ENCODE results near the gene EIF4G3.

The EIF4G3 gene

GRCh38 chr1:21045351-21045750 lies 131.3 kb downstream of the EIF4G3 start:
- TF ChIP-seq FOXP2 (optimal IDR thresholded peaks at IDR 0.05; ENCODE audit: borderline replicate concordance, extremely low read depth, extremely low read length, insufficient read depth) (no peak), POLR2AphosphoS5 (IDR thresholded peaks at IDR 0.05; ENCODE audit: low read depth, low read length) (no peak), SIN3A (IDR thresholded peaks at IDR 0.05; ENCODE audit: borderline replicate concordance, insufficient read depth, low read length) (no peak), TAF1 (IDR thresholded peaks at IDR 0.05; ENCODE audit: borderline replicate concordance, insufficient read depth, low read length) (no peak)
- TF ChIP-seq, protein P1, sequence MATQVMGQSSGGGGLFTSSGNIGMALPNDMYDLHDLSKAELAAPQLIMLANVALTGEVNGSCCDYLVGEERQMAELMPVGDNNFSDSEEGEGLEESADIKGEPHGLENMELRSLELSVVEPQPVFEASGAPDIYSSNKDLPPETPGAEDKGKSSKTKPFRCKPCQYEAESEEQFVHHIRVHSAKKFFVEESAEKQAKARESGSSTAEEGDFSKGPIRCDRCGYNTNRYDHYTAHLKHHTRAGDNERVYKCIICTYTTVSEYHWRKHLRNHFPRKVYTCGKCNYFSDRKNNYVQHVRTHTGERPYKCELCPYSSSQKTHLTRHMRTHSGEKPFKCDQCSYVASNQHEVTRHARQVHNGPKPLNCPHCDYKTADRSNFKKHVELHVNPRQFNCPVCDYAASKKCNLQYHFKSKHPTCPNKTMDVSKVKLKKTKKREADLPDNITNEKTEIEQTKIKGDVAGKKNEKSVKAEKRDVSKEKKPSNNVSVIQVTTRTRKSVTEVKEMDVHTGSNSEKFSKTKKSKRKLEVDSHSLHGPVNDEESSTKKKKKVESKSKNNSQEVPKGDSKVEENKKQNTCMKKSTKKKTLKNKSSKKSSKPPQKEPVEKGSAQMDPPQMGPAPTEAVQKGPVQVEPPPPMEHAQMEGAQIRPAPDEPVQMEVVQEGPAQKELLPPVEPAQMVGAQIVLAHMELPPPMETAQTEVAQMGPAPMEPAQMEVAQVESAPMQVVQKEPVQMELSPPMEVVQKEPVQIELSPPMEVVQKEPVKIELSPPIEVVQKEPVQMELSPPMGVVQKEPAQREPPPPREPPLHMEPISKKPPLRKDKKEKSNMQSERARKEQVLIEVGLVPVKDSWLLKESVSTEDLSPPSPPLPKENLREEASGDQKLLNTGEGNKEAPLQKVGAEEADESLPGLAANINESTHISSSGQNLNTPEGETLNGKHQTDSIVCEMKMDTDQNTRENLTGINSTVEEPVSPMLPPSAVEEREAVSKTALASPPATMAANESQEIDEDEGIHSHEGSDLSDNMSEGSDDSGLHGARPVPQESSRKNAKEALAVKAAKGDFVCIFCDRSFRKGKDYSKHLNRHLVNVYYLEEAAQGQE (IDR thresholded peaks at IDR 0.05; ENCODE audit: insufficient read depth in 1 of 2, low read depth in 2 of 2, low read length in 2 of 2), result no peak

- TF ChIP-seq TAF1 (IDR thresholded peaks at IDR 0.05; ENCODE audit: borderline replicate concordance, insufficient read depth, low read length) (no peak), SIN3A (IDR thresholded peaks at IDR 0.05; ENCODE audit: borderline replicate concordance, insufficient read depth, low read length) (no peak), FOXP2 (optimal IDR thresholded peaks at IDR 0.05; ENCODE audit: borderline replicate concordance, extremely low read depth, extremely low read length, insufficient read depth) (no peak), POLR2AphosphoS5 (IDR thresholded peaks at IDR 0.05; ENCODE audit: low read depth, low read length) (no peak)
- TF ChIP-seq, protein P1 (IDR thresholded peaks at IDR 0.05; ENCODE audit: insufficient read depth in 1 of 2, low read depth in 2 of 2, low read length in 2 of 2), result no peak
Observed at GRCh38 chr1:21042929-21043605, 133.6 kb downstream of the EIF4G3 start.

DNA sequence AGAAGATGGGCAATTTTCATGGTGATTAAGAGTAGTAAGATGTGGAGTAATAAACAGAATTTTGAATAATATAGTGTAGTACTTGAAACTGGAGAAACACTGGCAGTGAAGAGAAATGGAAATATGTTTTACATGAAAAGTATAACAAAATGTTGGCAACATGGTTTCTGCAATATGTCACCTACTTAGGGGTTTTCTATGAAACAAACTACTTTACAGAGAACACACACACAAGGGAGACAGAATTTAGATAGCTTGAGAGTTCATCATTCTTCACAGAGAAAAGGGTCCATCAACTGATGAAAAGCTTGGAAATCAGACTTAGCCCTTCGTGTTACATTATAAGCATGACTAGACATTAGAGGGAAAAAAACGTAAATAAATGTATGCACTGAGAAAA lies 135.2 kb downstream of the EIF4G3 start:
- TF ChIP-seq TAF1 (IDR thresholded peaks at IDR 0.05; ENCODE audit: borderline replicate concordance, insufficient read depth, low read length) (no peak), FOXP2 (optimal IDR thresholded peaks at IDR 0.05; ENCODE audit: borderline replicate concordance, extremely low read depth, extremely low read length, insufficient read depth) (no peak), SIN3A (IDR thresholded peaks at IDR 0.05; ENCODE audit: borderline replicate concordance, insufficient read depth, low read length) (no peak), POLR2AphosphoS5 (IDR thresholded peaks at IDR 0.05; ENCODE audit: low read depth, low read length) (no peak)
- TF ChIP-seq, protein P1 (IDR thresholded peaks at IDR 0.05; ENCODE audit: insufficient read depth in 1 of 2, low read depth in 2 of 2, low read length in 2 of 2), result no peak

GRCh38 chr1:21037091-21037490 lies 139.6 kb downstream of the EIF4G3 start:
- no peak for TF ChIP-seq SIN3A (IDR thresholded peaks at IDR 0.05; ENCODE audit: borderline replicate concordance, insufficient read depth, low read length)
- TF ChIP-seq, protein P1 (IDR thresholded peaks at IDR 0.05; ENCODE audit: insufficient read depth in 1 of 2, low read depth in 2 of 2, low read length in 2 of 2), result no peak
- TF ChIP-seq POLR2AphosphoS5 (IDR thresholded peaks at IDR 0.05; ENCODE audit: low read depth, low read length), result no peak
- no peak for TF ChIP-seq TAF1 (IDR thresholded peaks at IDR 0.05; ENCODE audit: borderline replicate concordance, insufficient read depth, low read length)
- TF ChIP-seq FOXP2 (optimal IDR thresholded peaks at IDR 0.05; ENCODE audit: borderline replicate concordance, extremely low read depth, extremely low read length, insufficient read depth), result no peak
